Endothelial cell of umbilical vein (primary cell): ENCODE results near the gene SRRM2. TPM values are rescaled to one million over a fixed set of nuclear protein-coding genes. Genes with fewer than 3 reads are reported as not detected.

Source experiments
- BruUV-seq: library from RNA; stranded (reverse); fragments of 400-500 nt; replicated peaks from 2 replicates; lab custom pipeline; 2021; lab: Mats Ljungman, UMichigan
- CTCF ChIA-PET: fragments of 300-600, 350-600 bp; sonication (Branson Sonifier 250); formaldehyde crosslinking; loops from one replicate; lab custom pipeline; 2021; ENCODE audit warnings: antibody characterized with exemption, inconsistent platforms; lab: Charles Lee
- POLR2A ChIA-PET: fragments of 300-600, 350-600 bp; sonication (Branson Sonifier 250); formaldehyde crosslinking; loops from one replicate; lab custom pipeline; 2021; ENCODE audit warnings: antibody characterized with exemption, inconsistent platforms; lab: Charles Lee
- DNase-seq: peaks from one replicate; pipeline ENCODE4 v3.0.0-alpha.2; 2011; ENCODE audit warnings: low read depth, low spot score
- FAIRE-seq: peaks from 2 replicates; lab custom pipeline; 2011; peaks lifted over from hg19 to GRCh38; lab: Jason Lieb, UNC
- H2AFZ ChIP-seq: 2 replicates; pipeline ENCODE4 v1.6.0; 2012; ENCODE audit warnings: low read depth, low read length, control low read depth, inconsistent platforms
- H3K27ac ChIP-seq: 2 replicates; pipeline ENCODE4 v1.5.1; 2011; ENCODE audit warnings: low read depth, mild to moderate bottlenecking, control low read depth, low read length, moderate library complexity; ENCODE audit not compliant: insufficient read depth
- H3K27me3 ChIP-seq, 2 experiments: 2 replicates each; pipeline versions ENCODE4 v1.6.0 to v1.6.1; 2011; ENCODE audit warnings: low read length in 2 of 2, mixed read lengths in 1 of 2; ENCODE audit not compliant: control insufficient read depth in 2 of 2, insufficient read depth in 2 of 2
- H3K36me3 ChIP-seq, 2 experiments: 2 replicates in 1 of 2; 3 replicates in 1 of 2; pipeline ENCODE4 v1.5.1; 2011; ENCODE audit warnings: low read length in 2 of 2, mild to moderate bottlenecking in 1 of 2, moderate library complexity in 1 of 2; ENCODE audit not compliant: control insufficient read depth in 2 of 2, insufficient read depth in 2 of 2; ENCODE audit errors: extremely low read depth in 1 of 2
- H3K4me1 ChIP-seq: 3 replicates; pipeline ENCODE4 v1.5.1; 2011; ENCODE audit warnings: mild to moderate bottlenecking, low read length; ENCODE audit not compliant: control insufficient read depth, insufficient read depth; ENCODE audit errors: extremely low read depth
- H3K4me2 ChIP-seq: 2 replicates; pipeline ENCODE4 v1.6.1; 2011; ENCODE audit warnings: low read length, control low read depth, mixed read lengths; ENCODE audit not compliant: insufficient read depth
- H3K4me3 ChIP-seq, 3 experiments: fragments of 200-600 bp in 1 of 3; sonication (generic), shearing (Covaris generic) in 1 of 3; replicated peaks in 1 of 3; 2 replicates each; pipeline ENCODE4 v1.5.1; 2011 to 2016; ENCODE audit warnings: control low read depth in 3 of 3, low read length in 3 of 3, mild to moderate bottlenecking in 2 of 3, inconsistent platforms in 1 of 3, low read depth in 1 of 3, moderate library complexity in 1 of 3; ENCODE audit not compliant: insufficient read depth in 1 of 3
- H3K79me2 ChIP-seq: 2 replicates; pipeline ENCODE4 v1.6.0; 2012; ENCODE audit warnings: low read length, inconsistent platforms; ENCODE audit not compliant: control insufficient read depth, insufficient read depth
- H3K9ac ChIP-seq: replicated peaks from 2 replicates; pipeline ENCODE3; 2011; ENCODE audit warnings: low read length, control low read depth; ENCODE audit not compliant: insufficient read depth; ENCODE audit errors: extremely low read depth
- H3K9me1 ChIP-seq: replicated peaks from 3 replicates; pipeline ENCODE4 v1.6.0; 2011; ENCODE audit warnings: mild to moderate bottlenecking, low read length; ENCODE audit not compliant: control insufficient read depth, insufficient read depth; ENCODE audit errors: extremely low read depth
- H3K9me3 ChIP-seq: replicated peaks from 2 replicates; pipeline ENCODE4 v1.5.1; 2012; ENCODE audit warnings: low read length, inconsistent platforms; ENCODE audit not compliant: control insufficient read depth, insufficient read depth
- H4K20me1 ChIP-seq: replicated peaks from 2 replicates; pipeline ENCODE3; 2011; ENCODE audit warnings: mild to moderate bottlenecking, low read length; ENCODE audit not compliant: control insufficient read depth, insufficient read depth; ENCODE audit errors: extremely low read depth
- CTCF ChIP-seq, 2 donors: IDR thresholded peaks; 1 replicate in 1 of 2; 2 replicates in 1 of 2; pipeline ENCODE4 v1.5.1; 2011; ENCODE audit warnings: low read length in 2 of 2, mild to moderate bottlenecking in 2 of 2, moderate library complexity in 2 of 2, control low read depth in 1 of 2, inconsistent platforms in 1 of 2, low read depth in 1 of 2; ENCODE audit not compliant: insufficient read depth in 1 of 2; ENCODE audit errors: extremely low read depth in 1 of 2
- EZH2 ChIP-seq: IDR thresholded peaks from 2 replicates; pipeline ENCODE4 v1.6.1; 2012; ENCODE audit warnings: borderline replicate concordance, low read depth, mild to moderate bottlenecking, moderate library complexity, low read length, inconsistent platforms; ENCODE audit not compliant: severe bottlenecking
- FOS ChIP-seq: IDR thresholded peaks from 2 replicates; pipeline ENCODE4 v1.6.1; 2011; ENCODE audit warnings: mild to moderate bottlenecking, low read length, moderate library complexity, borderline replicate concordance; ENCODE audit not compliant: insufficient read depth
- GATA2 ChIP-seq: IDR thresholded peaks from 2 replicates; pipeline ENCODE4 v1.7.0; 2011; ENCODE audit warnings: low read depth, mild to moderate bottlenecking, moderate library complexity, mixed read lengths, low read length; ENCODE audit not compliant: insufficient read length, insufficient read depth
- JUN ChIP-seq: IDR thresholded peaks from 2 replicates; pipeline ENCODE4 v1.6.1; 2011; ENCODE audit warnings: borderline replicate concordance, low read depth; ENCODE audit not compliant: insufficient read length, insufficient read depth
- MAX ChIP-seq: IDR thresholded peaks from 2 replicates; pipeline ENCODE4 v1.6.1; 2011; ENCODE audit not compliant: insufficient read depth, insufficient read length
- MYC ChIP-seq: IDR thresholded peaks from one replicate; pipeline ENCODE4 v1.6.1; 2011; ENCODE audit warnings: mild to moderate bottlenecking, low read depth, low read length
- POLR2A ChIP-seq: IDR thresholded peaks from 2 replicates; pipeline ENCODE4 v1.6.1; 2012; ENCODE audit warnings: low read depth, mild to moderate bottlenecking, control low read depth, low read length
- POLR2AphosphoS5 ChIP-seq: IDR thresholded peaks from 2 replicates; pipeline ENCODE4 v1.6.1; 2012; ENCODE audit warnings: low read depth, mild to moderate bottlenecking, control low read depth, low read length, moderate library complexity; ENCODE audit not compliant: insufficient read depth
- dilution Hi-C: fragments of 300-500 bp; cut with MboI; formaldehyde crosslinking; loops from one replicate; pipeline ENCODE4 v1.15.0; 2019; ENCODE audit warnings: low sequenced_read_pairs; ENCODE audit not compliant: extremely low pct_ligation_motif_present
- intact Hi-C: fragments of 100-400 bp; cut with micrococcal nuclease; formaldehyde crosslinking; loops from one replicate; pipeline ENCODE4 v1.10.0; 2022
- polyA plus RNA-seq, 4 experiments: library from polyadenylated mRNA; depleted of rRNA in 3 of 4; stranded (reverse) in 3 of 4; unstranded in 1 of 4; fragments of >200 nt; gene quantifications; 2 replicates each; pipeline versions ENCODE4 v1.2.1 to v1.2.3, GENCODE V29; 2011 to 2012; ENCODE audit warnings: missing spikeins in 1 of 4
- total RNA-seq: library from RNA; stranded (reverse); gene quantifications from 2 replicates; pipeline ENCODE4 v1.2.3, GENCODE V29; 2021

Gene SRRM2
- total and polyA plus RNA-seq, 2 donors (not counting 3 experiments of a cell fraction or from before 2014, with no cell fraction given), result 270 to 483 TPM

GRCh38 chr16:2813771-2814221, 61.4 kb downstream of the SRRM2 start:
- Histone ChIP-seq H3K9ac (no peak overlapping the region), H3K27ac (no peak overlapping the region), H3K4me2 (no peak overlapping the region), H3K4me3 (no peak overlapping the region), H3K27me3 (peaks cover 0 to 4% of the 10 kb centered on the region in 2 experiments), H3K9me1 (no peaks in the 10 kb centered on the region), H3K79me2 (no peaks in the 10 kb centered on the region), H3K9me3 (no peaks in the 10 kb centered on the region), H4K20me1 (no peaks in the 10 kb centered on the region), H2AFZ (no peak overlapping the region), H3K36me3 (no peaks in the 10 kb centered on the region), H3K4me1 (no peaks in the 10 kb centered on the region)
- intact Hi-C loops (no loop called here), dilution Hi-C loops (no loop called here)
- ChIA-PET POLR2A (interaction anchor here (0.7 kb wide), 1 partner anchor 86 kb away, joined by 4 read pairs; no protein-coding TSS in a partner anchor), CTCF (interaction anchor here (1.5 kb wide), 1 partner anchor 25 kb away, joined by 7 read pairs; no protein-coding TSS in a partner anchor)
- no TSS peak for BruUV-seq
- TF ChIP-seq POLR2A (no peak), JUN (no peak), MYC (no peak), POLR2AphosphoS5 (no peak)
- DNase-seq (no peak), FAIRE-seq (no peak)

- Histone ChIP-seq H3K9me1 (no peaks in the 10 kb centered on the region), H3K27me3 (peaks cover 0 to 4% of the 10 kb centered on the region in 2 experiments), H3K9me3 (no peaks in the 10 kb centered on the region), H3K4me3 (no peak overlapping the region), H3K27ac (no peak overlapping the region), H3K4me2 (no peak overlapping the region), H3K79me2 (no peaks in the 10 kb centered on the region), H3K36me3 (no peaks in the 10 kb centered on the region), H3K4me1 (no peaks in the 10 kb centered on the region), H2AFZ (no peak overlapping the region), H4K20me1 (no peaks in the 10 kb centered on the region), H3K9ac (no peak overlapping the region)
- BruUV-seq, result no TSS peak
- CTCF ChIA-PET, result interaction anchor here (1.5 kb wide), 1 partner anchor 24 kb away, joined by 7 read pairs; no protein-coding TSS in a partner anchor
- intact Hi-C loops, result no loop called here
- FAIRE-seq (no peak), DNase-seq (no peak)
- dilution Hi-C loops, result no loop called here
- POLR2A ChIA-PET, result no interaction called here
- no peak for TF ChIP-seq EZH2
- no peak for TF ChIP-seq JUN
- no peak for TF ChIP-seq CTCF (IDR thresholded peaks at IDR 0.05; ENCODE audit: extremely low read depth in 1 of 2, insufficient read depth in 1 of 2, low read depth in 1 of 2, low read length in 2 of 2)
- no peak for TF ChIP-seq FOS
- no peak for TF ChIP-seq POLR2A
- no peak for TF ChIP-seq POLR2AphosphoS5
- no peak for TF ChIP-seq MAX
- TF ChIP-seq MYC, result no peak
- TF ChIP-seq GATA2, result no peak
These were observed 62.3 kb downstream of the SRRM2 start for GRCh38 chr16:2814551-2815298.
